MCF 10A (cell line): ENCODE results near the gene MCM5. TPM values are rescaled to one million over a fixed set of nuclear protein-coding genes. Genes with fewer than 3 reads are reported as not detected.
"Not testable (repeated sequence)": the region's sequence is repeated elsewhere in the genome, so short reads cannot be mapped to it uniquely, and the experiment has no call there.

Source experiments
- BruUV-seq: library from RNA; stranded (reverse); fragments of 400-500 nt; replicated peaks from 2 replicates; lab custom pipeline; 2021; lab: Mats Ljungman, UMichigan
- CTCF ChIA-PET: fragments of 300-600 bp; sonication (Branson Sonifier 250); formaldehyde crosslinking; extraction: SDS; loops from one replicate; lab custom pipeline; 2021; ENCODE audit warnings: antibody characterized with exemption, inconsistent platforms; lab: Yijun Ruan, JAX
- POLR2A ChIA-PET: fragments of 300-600, 350-650 bp; sonication (Branson Sonifier 250); formaldehyde crosslinking; extraction: SDS; loops from one replicate; lab custom pipeline; 2020; ENCODE audit warnings: antibody characterized with exemption, inconsistent platforms; lab: Yijun Ruan, JAX
- DNase-seq: peaks from one replicate; pipeline ENCODE4 v3.0.0-alpha.2; 2018; ENCODE audit not compliant: unreplicated experiment
- H3K27ac Mint-ChIP-seq: one replicate; pipeline ENCODE4 v1.8.0; 2022; ENCODE audit warnings: mild to moderate bottlenecking, low read depth, mixed read lengths; ENCODE audit not compliant: unreplicated experiment
- H3K27me3 Mint-ChIP-seq: one replicate; pipeline ENCODE4 v1.8.0; 2022; ENCODE audit warnings: mixed read lengths; ENCODE audit not compliant: insufficient read depth, unreplicated experiment
- H3K36me3 Mint-ChIP-seq: one replicate; pipeline ENCODE4 v1.8.0; 2022; ENCODE audit warnings: mild to moderate bottlenecking, moderate library complexity, mixed read lengths; ENCODE audit not compliant: insufficient read depth, unreplicated experiment
- H3K4me1 Mint-ChIP-seq: one replicate; pipeline ENCODE4 v1.8.0; 2022; ENCODE audit warnings: mixed read lengths; ENCODE audit not compliant: insufficient read depth, unreplicated experiment
- H3K4me3 Mint-ChIP-seq: one replicate; pipeline ENCODE4 v1.8.0; 2022; ENCODE audit warnings: mild to moderate bottlenecking, moderate library complexity, mixed read lengths; ENCODE audit not compliant: unreplicated experiment
- H3K9me3 Mint-ChIP-seq: one replicate; pipeline ENCODE4 v1.8.0; 2022; ENCODE audit warnings: mixed read lengths; ENCODE audit not compliant: unreplicated experiment
- CTCF ChIP-seq: fragments of 200-600 bp; IDR thresholded peaks from one replicate; pipeline ENCODE4 v1.8.0; 2022; ENCODE audit warnings: antibody characterized with exemption, mild to moderate bottlenecking; ENCODE audit not compliant: unreplicated experiment
- intact Hi-C: fragments of 100-400 bp; cut with micrococcal nuclease; formaldehyde crosslinking; loops from 2 replicates; pipeline ENCODE4 v1.14.1; 2022
- total RNA-seq: library from RNA; stranded (reverse); gene quantifications from 2 replicates; pipeline ENCODE4 v1.2.3, GENCODE V29; 2022

MCM5 gene
- total RNA-seq, 1 experiment from 2014 or later = 35.0 TPM

GRCh38 chr22:35435201-35435740, 35.3 kb downstream of the MCM5 start:
- Mint-ChIP-seq H3K4me1 (no peaks in the 10 kb centered on the region), H3K9me3 (peaks cover 15% of the 10 kb centered on the region), H3K27ac (peak overlapping the region; percentile 17), H3K27me3 (no peaks in the 10 kb centered on the region), H3K4me3 (no peak overlapping the region), H3K36me3 (peaks cover 13% of the 10 kb centered on the region)
- DNase-seq = no peak
- ChIA-PET CTCF (interaction anchor here (0.6 to 13.5 kb wide), 4 partner anchors 46 to 710 kb away, joined by 3 to 234 read pairs (median 3); no protein-coding TSS in a partner anchor), POLR2A (interaction anchor here (0.6 kb wide), 1 partner anchor 154 kb away, joined by 3 read pairs; no protein-coding TSS in a partner anchor)
- BruUV-seq = no TSS peak
- no peak for TF ChIP-seq CTCF
- intact Hi-C loops = no loop called here

GRCh38 chr22:35436421-35436820, 36.5 kb downstream of the MCM5 start:
- no peak overlapping the region for H3K27ac Mint-ChIP-seq
- TF ChIP-seq CTCF = no peak
- POLR2A ChIA-PET = no interaction called here
- peaks cover 15% of the 10 kb centered on the region for H3K9me3 Mint-ChIP-seq
- intact Hi-C loops = no loop called here
- BruUV-seq = no TSS peak
- no peaks in the 10 kb centered on the region for H3K4me1 Mint-ChIP-seq
- peaks cover 13% of the 10 kb centered on the region for H3K36me3 Mint-ChIP-seq
- no peaks in the 10 kb centered on the region for H3K27me3 Mint-ChIP-seq
- H3K4me3 Mint-ChIP-seq = no peak overlapping the region
- no peak for DNase-seq
- CTCF ChIA-PET = interaction anchor here (0.7 to 13.5 kb wide), 4 partner anchors 146 to 688 kb away, joined by 3 to 234 read pairs (median 4); no protein-coding TSS in a partner anchor

GRCh38 chr22:35437049-35437448, 37.1 kb downstream of the MCM5 start:
- Mint-ChIP-seq H3K9me3 (peaks cover 15% of the 10 kb centered on the region), H3K4me3 (no peak overlapping the region), H3K36me3 (peaks cover 13% of the 10 kb centered on the region), H3K27ac (no peak overlapping the region), H3K27me3 (no peaks in the 10 kb centered on the region), H3K4me1 (no peaks in the 10 kb centered on the region)
- ChIA-PET CTCF (interaction anchor here (0.7 to 13.5 kb wide), 2 partner anchors 145 to 299 kb away, joined by 3 to 234 read pairs; no protein-coding TSS in a partner anchor), POLR2A (no interaction called here)
- TF ChIP-seq CTCF = no peak
- BruUV-seq = no TSS peak
- no peak for DNase-seq
- intact Hi-C loops = no loop called here

GRCh38 chr22:35438673-35439364, 38.9 kb downstream of the MCM5 start:
- H3K9me3 Mint-ChIP-seq = peaks cover 15% of the 10 kb centered on the region
- H3K36me3 Mint-ChIP-seq, H3K4me3 Mint-ChIP-seq, DNase-seq, BruUV-seq, H3K27ac Mint-ChIP-seq, H3K4me1 Mint-ChIP-seq, CTCF ChIA-PET, H3K27me3 Mint-ChIP-seq, POLR2A ChIA-PET, intact Hi-C loops: not testable (repeated sequence)
